ENCODE measurements around the gene ENOX2.

DNA sequence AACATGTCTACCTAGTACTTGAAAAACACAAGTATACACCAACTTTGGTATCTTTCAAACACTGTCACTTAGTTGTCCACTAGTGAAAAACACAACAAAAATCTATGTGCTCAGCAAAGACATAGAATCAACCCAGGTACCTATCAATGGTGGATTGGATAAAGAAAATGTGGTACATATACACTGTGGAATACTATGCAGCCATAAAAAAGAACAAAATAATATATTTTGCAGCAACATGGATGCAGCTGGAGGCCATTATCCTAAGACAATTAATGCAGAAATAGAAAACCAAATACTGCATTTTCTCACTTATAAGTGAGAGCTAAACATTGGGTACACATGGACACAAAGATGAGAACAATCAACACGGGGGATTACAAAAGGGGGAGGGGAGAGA lies 148.7 kb downstream of the ENOX2 start:
- no peak for TF ChIP-seq CTCF (IDR thresholded peaks at IDR 0.05)
- no peak for TF ChIP-seq EP300 (IDR thresholded peaks at IDR 0.05)

Data from tibial nerve (tissue), 4 donors.